Medulla oblongata (tissue), 1 donor: ENCODE measurements around the gene DHDH.
A peak's percentile ranks its signal among the peaks of the same experiment; 100 is the strongest.
"Not testable (repeated sequence)": the region's sequence is repeated elsewhere in the genome, so short reads cannot be mapped to it uniquely, and the experiment has no call there.

Source experiments
- DNase-seq: peaks from one replicate; pipeline ENCODE4 v3.0.0-alpha.2; 2015; ENCODE audit errors: extremely low spot score

Gene DHDH

DNA sequence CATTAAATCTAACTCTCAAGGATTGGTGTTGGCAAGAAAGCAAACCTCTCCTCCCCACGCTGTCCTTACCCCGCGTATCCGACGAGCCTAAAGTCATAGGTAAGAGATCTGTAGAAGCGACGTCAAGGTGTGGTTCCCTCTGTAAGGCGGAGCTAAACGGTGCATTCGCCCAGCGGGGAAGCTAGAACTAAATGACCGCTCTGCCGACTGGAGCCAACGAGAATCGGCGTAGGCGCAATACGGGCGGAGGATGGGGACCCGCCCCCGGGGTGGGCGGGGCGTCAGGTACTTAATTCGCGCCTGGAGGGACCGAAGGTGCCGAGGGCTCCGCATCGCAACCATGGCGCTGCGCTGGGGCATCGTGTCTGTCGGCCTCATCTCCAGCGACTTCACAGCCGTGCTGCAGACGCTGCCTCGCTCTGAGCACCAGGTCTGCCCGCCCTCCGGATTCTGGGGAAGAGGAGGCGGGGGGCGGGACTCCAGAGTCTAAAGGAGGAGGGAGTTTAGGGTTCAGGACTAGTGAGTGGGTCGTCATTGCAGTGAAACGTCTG is at the start of gene DHDH:
Gene DHDH, plus strand, starts transcription at position 318 of the 551 bp plus-strand sequence. Its CDS starts 23 bp downstream, at position 341.
- DNase-seq, result peak; percentile 60

DNA sequence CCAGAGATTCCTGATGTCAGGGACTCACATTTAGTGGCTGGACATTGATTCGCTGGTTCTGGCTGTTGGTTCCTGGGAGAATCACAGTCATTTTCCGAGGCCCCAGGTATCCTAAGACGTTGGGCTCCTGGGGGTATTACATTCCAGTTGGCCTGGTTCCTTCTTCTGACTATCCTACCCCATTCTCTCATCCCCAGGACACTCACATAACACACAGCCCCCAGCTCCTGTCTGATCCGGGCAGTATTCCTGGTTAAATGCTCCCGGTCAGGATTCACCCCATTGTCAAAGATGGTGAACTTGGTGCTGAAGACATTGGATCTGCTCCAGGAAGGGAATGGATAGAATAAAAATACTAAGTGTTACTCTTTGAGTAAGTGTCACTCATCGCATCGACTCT is 49.8 kb upstream of the DHDH start:
- DNase-seq, result no peak

DNA sequence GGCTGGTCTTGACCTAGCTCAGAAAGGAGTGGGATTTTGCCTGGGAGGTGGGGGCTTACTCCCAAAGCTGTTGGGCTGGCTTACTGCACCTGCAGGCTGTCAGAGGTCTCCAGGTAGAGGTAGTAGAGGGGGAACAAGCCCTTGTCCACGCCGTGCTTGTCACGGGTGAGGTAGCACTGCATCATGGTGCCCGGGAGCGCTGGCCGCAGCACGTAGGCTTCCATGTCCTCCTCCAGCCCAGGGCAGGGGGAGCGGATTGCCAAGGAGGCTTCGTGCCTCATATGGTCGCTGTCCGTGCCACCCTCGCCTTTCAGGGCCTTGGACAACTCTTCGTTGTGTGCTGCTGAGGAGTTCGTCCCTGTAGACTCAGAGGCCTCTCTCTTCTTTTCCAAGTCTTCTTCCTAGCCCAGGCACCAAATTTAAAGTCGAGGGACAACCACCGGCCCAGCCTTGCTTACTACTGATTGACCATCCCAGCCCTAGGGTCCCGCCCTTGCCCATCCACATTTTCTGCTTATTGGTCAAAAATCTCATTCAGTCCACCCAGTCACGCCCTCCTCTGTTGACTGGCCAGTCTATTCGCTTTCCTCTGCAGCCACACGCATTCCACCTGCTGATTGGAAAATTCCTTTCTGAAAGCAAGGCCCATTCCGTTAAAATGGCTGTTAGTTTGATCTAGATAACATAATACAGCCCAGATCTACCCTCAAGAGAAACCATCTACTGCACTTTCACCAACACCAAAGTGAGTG is 45.5 kb upstream of the DHDH start:
- DNase-seq, result no peak

DNA sequence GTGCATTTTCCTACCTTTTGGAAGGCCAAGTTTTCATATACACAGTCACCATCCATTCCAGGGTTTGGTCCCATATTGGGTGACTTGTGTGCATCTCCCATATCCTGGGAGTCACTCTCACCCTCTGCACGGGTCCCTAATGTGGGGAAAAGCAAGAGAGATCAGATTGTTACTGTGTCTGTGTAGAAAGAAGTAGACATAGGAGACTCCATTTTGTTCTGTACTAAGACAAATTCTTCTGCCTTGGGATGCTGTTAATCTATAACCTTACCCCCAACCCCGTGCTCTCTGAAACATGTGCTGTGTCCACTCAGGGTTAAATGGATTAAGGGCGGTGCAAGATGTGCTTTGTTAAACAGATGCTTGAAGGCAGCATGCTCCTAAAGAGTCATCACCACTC is 44.0 kb upstream of the DHDH start:
- DNase-seq, result not testable (repeated sequence)

DNA sequence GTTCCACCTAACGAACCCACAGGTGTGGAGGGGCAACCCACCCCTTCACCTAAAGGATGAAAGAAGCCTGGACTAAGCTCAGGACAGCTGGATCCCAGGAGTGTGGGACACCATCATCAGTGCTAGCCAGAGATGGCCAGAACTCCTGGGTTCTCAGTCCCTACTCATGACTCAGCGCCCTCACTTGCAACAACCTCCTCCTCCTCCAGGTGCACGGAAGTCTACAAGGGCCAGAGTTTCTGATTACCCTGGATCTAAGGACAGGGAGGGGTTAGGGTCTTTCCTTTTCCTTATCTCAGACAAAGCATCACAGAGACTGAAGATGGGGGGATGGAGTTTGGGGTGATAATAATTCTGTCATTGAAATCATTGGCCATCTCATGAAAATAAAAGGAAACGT is 42.9 kb upstream of the DHDH start:
- DNase-seq, result no peak

DNA sequence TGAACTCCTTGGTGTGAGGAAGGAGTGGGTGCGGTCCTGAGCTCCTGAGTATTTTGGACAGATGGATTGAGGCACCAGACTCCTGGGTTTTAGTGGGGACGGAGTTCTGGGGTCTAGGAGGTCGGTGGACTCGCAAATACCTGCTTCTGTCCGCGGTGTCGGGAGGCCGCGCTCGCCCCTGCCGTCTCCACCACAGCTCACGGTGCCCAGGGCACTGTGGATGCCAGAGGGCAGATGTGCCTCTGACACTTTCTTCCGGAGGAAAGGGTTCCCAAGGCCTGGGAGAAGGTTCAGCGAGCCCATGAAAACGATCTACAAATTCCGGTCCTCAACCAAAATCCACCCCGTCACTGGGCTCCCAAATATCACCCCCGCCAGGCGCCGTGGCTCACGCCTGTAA is 38.3 kb upstream of the DHDH start:
- no peak for DNase-seq

DNA sequence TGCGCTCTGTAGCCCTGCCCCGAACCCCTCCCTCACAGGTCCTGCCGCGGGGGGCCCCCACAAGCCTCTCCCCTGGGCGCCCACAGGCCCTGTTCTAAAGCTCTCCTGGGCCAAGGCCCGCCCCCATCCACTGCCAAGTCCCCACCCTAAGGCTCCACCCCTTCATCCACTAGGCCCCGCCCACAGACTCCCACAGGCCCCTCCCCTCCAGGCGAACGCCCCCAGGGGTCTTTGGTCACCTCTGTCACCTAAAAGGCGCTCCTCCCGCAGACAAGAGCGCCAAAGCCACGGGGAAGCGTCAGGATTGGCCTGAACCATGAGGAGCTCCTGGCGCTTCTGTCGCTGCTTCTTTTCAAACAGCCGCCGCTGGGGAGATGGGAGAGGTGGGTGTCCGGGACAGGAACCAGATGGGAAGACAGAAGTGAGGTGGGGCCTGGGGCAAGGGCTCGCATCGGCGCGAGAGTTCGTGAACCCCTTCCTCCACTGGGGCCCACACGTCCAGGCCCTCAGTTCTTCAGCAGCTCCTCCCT is 37.2 kb upstream of the DHDH start:
- DNase-seq, result peak; percentile 32

DNA sequence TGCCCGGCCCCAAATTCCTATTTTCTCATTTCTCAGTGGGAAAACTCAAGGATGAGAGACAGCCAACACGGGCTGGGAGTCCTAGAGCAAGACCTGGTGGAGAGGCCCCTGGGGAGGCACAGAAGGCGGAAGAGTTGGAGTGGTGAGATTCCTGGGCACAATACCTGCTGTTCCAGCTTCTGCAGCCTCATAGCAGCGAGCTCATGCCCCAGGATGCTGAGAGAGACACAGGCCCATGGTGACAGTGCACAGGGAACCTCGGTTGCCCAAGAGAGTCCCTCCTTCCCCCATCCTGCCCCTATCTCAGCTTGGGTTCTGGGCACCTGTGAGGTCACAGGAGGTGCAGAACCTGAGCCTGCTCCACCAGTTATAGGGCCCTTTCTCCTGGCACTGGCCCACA is 36.3 kb upstream of the DHDH start:
- DNase-seq, result no peak

DNA sequence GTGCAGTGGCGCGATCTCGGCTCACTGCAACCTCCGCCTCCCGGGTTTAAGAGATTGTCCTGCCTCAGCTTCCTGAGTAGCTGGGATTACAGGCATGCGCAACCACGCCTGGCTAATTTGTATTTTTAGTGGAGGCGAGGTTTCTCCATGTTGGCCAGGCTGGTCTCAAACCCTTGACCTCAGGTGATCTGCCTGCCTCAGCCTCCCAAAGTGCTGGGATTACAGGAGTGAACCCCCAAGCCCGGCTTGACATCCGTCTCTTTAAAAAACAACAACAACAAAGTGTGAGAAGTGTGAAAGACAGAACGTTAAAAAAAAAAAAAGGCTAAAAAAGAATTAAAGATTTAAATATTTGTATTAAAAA is 34.1 kb upstream of the DHDH start:
- not testable (repeated sequence) for DNase-seq

DNA sequence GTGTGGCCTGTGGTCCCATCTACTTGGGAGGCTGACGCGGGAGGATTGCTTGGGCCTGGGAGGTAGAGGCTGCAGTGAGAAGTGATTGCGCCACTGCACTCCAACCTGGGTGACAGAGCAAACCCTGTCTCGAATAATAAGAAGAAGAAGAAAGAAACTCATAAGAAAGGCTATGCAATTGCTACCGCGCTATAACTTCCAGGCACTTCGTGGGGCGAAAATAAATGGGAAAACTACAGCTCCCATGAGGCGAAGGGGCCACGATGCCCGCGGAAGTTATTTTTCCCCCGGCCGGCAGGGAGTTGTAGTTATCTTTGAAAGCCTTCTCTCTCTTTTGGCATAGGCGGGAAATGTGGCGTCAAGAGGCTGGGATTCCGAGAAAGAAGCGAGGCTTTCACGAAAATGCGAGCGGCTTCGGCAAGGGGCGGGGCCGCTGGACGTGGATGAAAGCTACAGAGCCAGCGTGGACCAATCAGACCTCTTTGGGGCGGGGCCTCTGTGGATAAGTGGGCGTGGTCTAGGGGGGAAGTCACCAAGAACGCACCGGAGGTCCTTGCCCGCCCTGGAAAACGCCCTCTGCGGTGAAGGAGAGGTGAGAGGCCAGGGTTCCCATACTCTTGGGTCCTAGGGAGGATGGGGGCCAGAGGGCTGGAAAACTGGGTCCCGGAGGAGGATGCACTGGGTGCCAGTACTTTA is 33.6 kb upstream of the DHDH start, which contains the start of gene NUCB1:
Gene NUCB1, plus strand, starts transcription at position 532 of the 696 bp plus-strand sequence. CDS start 485 bp downstream, outside the sequence.
- peak; percentile 100 for DNase-seq

DNA sequence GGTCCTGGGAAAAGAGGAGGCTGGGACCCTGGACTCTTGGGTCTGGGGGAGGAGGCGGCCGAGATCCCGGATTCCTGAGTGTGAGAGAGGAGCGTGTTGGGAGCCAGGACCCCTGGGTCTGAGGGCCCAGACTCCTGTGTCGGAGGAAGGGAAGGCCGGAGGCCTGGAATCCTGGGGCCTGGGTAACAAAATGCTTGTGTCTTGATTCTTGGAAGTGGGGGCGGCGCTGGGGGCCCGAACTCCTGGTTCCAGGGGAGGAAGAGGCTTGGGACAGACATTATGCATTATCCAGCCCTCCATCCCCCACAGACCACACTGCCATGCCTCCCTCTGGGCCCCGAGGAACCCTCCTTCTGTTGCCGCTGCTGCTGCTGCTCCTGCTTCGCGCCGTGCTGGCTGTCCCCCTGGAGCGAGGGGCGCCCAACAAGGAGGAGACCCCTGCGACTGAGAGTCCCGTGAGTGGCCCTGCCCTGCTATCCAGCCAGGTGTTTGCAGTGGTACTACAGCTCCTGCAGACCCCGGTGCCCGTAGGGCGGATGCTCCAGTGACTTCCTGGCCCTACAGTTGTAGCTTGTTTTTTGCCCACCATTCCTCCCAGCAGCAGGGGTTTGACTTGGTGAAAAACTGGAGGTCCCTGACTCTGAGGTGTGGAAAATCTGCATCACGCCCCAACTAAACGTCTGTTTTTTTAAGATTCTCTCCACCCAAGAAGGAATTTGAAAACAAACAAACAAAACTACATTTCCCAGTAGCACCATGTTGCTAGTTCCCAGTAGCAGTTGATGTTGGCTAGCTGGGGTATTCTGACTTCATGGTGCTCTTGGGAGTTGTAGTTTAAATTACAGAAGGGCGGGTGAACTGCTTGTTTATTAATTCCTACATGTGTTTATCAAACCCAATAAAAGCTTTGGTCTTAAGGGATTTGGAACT is 32.8 kb upstream of the DHDH start:
- DNase-seq, result peak; percentile 31

DNA sequence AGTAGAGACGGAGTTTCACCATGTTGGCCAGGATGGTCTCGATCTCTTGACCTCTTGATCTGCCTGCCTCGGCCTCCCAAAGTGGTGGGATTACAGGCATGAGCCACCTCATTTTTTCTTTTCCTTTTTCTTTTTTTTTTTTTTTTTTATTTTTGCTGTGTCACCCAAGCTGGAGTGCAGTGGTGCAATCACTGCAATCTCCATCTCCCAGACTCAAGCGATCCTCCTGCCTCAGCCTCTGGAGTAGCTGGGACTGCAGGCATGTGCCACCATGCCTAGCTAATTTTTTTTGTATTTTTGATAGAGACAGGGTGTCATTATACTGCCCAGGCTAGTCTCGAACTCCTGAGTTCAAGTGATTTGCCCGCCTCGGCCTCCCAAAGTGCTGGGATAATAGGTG is 31.2 kb upstream of the DHDH start:
- DNase-seq, result not testable (repeated sequence)

DNA sequence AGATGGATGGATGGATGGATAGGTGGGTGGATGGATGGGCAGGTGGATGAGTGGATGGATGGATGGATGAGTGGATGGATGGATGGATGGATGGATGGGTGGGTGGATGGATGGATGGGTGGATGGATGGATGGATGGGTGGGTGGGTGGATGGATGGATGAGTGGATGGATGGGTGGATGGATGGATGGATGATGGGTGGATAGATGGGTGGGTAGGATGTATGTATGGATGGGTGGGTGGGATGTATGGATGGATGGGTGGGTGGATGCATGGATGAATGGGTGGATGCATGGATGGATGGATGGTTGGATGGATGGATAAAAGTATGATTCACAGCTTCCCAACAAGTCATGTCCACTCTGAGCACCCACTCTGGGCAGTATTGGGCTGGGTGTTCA is 29.7 kb upstream of the DHDH start:
- DNase-seq, result not testable (repeated sequence)

DNA sequence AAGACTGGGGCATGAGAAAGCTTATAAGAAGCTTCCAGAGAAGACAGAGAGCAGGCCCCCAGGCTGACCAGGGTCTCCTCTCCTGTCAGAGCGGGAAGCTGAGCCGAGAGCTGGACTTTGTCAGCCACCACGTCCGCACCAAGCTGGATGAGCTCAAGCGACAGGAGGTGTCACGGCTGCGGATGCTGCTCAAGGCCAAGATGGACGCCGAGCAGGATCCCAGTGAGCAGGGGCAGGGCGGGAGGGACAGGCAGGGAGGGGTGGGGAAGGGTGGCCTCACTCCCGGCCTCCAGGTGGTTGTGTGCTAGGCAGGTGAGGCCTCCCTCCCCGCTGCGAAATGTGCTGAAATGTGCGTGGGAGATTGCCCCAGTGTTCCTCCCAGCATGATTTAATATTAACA is 27.8 kb upstream of the DHDH start:
- no peak for DNase-seq

DNA sequence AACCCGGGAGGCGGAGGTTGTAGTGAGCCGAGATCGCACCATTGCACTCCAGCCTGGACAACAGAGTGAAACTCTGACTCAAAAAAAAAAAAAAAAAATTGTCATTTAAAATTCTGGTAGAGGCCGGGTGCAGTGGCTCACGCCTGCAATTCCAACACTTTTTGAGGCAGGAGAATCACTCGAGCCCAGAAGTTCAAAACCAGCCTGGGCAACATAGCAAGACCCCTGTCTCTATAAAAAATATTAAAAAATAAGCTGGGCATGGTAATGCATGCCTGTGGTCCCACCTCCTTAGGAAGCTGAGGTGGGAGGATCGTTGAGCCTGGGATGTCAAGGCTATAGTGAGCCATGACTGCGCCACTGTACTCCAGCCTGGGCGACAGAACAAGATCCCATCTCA is 27.2 kb upstream of the DHDH start:
- no peak for DNase-seq

DNA sequence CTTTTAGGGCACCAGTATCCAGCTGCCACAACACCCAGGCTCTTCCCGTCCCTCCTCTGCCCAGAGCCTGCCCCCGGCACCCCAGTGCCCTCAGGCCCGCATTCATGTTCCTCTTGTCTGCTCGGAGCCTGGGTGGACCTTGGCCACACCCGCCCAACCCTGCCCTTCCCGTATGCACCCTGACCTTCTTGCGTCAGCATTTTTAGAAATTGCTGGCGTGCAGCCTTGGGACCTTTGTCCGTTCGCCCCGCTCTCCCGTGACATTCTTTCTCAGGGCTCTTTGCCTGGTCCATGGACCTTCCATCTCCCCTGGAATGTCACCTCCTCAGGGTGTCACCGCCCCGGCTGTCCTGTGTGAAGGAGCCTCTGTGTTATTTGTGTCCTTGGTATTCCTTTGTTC is 25.8 kb upstream of the DHDH start:
- no peak for DNase-seq

DNA sequence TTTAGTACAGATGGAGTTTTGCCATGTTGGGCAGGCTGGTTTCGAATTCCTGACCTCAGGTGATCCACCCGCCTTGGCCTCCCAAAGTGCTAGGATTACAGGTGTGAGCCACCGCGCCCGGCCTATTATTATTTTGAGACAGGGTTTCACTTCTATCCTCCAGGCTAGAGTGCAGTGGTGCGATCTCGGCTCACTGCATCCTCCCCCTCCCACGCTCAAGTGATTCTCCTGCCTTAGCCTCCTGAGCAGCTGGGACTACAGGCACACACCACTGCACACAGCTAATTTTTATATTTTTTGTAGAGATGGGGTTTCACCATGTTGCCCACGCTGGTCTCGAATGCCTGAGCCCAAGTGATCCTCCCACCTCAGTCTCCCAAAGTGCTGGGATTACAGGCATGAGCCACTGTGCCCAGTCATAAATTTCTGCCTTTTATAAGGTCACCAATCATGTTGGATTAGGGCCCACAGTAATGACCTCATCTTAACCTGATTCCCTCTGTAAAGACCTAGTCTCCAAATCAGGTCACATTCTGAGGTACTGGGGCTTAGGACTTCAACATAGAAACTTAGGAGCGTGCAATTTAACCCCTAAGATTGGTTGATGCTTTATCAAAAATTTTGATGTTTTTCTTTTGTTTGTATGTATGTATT is 23.9 kb upstream of the DHDH start:
- DNase-seq, result not testable (repeated sequence)

DNA sequence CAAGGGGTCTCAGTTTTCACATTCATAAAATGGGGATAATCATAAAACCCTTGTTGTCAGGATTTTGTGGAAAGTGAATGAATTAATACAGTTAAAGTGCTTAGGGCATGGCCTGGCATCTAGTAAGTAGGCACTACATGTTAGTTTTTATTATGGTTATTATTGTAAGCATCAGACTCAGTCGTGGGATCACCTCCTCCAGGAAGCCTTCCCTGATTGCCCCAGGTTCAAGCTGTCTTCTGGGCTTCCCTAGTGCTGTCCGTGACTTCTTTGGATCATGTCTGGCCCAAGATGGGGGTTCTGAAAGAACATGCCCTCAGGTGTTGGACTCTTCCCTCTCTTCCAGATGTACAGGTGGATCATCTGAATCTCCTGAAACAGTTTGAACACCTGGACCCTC is 22.7 kb upstream of the DHDH start:
- no peak for DNase-seq

DNA sequence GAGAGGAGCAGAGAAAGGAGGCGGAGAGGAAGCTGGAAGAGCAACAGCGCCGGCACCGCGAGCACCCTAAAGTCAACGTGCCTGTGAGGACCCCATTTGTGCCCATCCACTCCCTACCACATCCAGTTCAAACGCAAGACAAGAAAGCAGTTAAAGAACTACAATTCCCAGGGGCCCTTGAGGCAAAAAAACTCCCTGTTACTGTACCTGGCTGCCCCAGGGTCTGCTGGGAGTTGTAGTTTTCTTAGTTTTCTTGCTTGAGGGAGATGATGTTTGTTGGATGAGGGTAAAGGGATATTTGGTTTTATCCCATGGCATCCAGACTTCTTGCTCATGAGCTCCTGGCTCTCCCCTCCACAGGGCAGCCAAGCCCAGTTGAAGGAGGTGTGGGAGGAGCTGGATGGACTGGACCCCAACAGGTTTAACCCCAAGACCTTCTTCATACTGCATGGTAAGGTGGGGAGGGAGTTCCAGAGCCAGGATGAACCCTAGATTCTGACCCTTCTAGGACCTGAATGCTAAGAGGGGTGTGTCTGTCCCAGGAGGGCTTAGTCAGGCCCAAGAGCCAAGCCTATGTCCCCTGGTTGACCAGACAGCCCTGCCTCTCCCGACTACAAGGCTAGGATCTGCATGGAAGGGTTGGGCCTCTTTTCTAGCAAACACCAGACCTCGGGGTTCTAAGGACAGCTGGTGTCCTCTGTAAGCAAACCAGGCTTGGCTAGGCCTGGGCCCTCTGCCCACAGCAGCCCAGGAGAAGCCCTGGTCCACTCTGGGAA is 20.2 kb upstream of the DHDH start:
- no peak for DNase-seq

DNA sequence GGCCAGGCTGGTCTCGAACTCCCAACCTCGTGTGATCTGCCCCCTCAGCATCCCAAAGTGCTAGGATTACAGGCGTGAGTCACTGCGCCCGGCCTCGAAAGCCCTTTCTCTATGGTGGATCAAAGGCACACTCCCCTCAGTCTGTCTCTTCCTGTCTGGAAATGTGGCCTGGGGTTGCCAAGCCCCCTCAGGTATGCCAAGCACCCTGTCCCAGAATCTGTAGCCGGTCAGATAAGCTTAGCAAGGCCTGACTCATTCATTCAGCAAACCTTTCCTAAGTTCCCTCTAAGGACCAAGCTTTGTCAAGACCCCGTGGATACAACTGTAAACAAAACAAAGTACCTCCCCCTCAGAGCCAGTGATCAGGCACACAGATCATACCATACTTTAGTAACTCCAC is 19.3 kb upstream of the DHDH start:
- no peak for DNase-seq
